ENCODE results near the gene SLC39A7.

Gene SLC39A7

DNA sequence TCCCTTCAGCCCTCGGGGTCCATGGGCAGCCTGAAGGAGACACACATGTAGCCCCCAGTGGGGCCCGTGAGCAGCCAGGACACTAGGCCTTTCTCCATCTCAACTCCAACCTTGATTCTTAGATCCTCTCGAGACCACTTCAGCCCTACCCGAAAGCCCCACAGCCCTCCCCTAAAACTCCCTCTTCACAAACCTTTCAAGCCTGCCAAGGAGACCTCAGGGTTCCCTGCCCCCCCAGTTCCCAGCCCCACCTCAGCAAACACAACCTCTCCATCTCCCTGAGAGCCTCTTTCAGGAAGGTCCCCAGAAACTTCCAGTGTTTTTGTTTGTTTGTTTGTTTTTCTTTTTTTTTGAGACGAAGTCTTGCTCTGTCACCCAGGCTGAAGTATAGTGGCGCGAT, 19.5 kb upstream of the SLC39A7 start:
- Histone ChIP-seq H3K9ac (ENCODE audit: low read length) (no peak overlapping the region), H3K4me3 (ENCODE audit: low read depth, low read length) (no peak overlapping the region), H3K79me2 (ENCODE audit: control insufficient read depth, insufficient read depth, low read length, poor library complexity) (no peaks in the 10 kb centered on the region), H3K14ac (ENCODE audit: low read length) (no peak overlapping the region), H4K12ac (ENCODE audit: low read depth, low read length) (no peak overlapping the region), H3K9me3 (ENCODE audit: insufficient read depth, low read depth, low read length) (no peaks in the 10 kb centered on the region), H3K4me1 (ENCODE audit: control insufficient read depth in 1 of 2, insufficient read depth in 2 of 2, low read length in 2 of 2) (no peaks in the 10 kb centered on the region), H2BK120ac (ENCODE audit: insufficient read depth, low read length, poor library complexity) (no peak overlapping the region), H3K27ac (ENCODE audit: low read depth, low read length) (no peak overlapping the region), H3K36me3 (ENCODE audit: control insufficient read depth in 1 of 2, insufficient read depth in 2 of 2, low read length in 2 of 2) (no peaks in the 10 kb centered on the region), H2AFZ (ENCODE audit: insufficient read depth, low read length, poor library complexity) (no peak overlapping the region), H2BK5ac (ENCODE audit: low read depth, low read length, poor library complexity) (no peak overlapping the region), H2BK12ac (ENCODE audit: low read length) (no peak overlapping the region), H3K4me2 (ENCODE audit: low read length) (no peak overlapping the region), H3K23ac (ENCODE audit: low read length) (no peak overlapping the region), H3K27me3 (ENCODE audit: insufficient read depth, low read length) (no peaks in the 10 kb centered on the region), H3K18ac (ENCODE audit: low read length) (no peak overlapping the region), H4K91ac (ENCODE audit: low read depth, low read length) (no peak overlapping the region), H3K4ac (ENCODE audit: low read depth, low read length) (no peak overlapping the region), H3K79me1 (ENCODE audit: low read length) (no peaks in the 10 kb centered on the region), H4K8ac (ENCODE audit: low read depth, low read length) (no peak overlapping the region), H2AK5ac (ENCODE audit: low read length) (no peak overlapping the region)
- WGBS (ENCODE audit: extremely low coverage, insufficient coverage, insufficient read length) = no CpG with 5 or more reads among the region's 7 CpGs
- DNase-seq = no peak

DNA sequence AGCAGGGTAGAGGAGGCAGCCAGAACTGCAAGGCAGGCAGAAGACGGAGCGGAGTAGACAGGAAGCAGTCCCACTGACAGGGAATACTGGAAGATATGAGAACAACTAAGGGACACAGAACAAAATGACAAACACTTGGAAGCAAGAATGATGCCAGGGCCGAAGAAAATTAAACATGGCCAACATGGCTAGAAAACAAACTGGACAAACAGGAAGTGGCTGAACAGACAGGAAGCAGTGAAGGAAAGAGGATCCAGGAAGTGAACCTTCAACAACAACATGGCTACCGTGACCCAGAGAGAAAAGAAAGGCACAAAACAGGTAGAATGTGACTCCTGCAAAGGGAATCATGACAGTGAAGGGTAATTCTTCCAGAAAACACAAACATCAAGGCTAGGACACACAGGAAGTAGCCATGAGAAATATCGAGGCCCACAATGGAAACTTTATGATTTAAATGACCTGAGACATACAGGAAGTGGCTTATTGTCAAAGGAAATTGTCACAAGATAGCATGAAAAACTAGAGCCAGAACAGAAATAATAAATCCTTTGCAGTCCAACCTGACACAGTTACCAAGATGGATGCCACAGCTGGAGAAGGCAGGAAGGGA, 17.5 kb upstream of the SLC39A7 start:
- Histone ChIP-seq H3K27me3 (ENCODE audit: insufficient read depth, low read length) (no peaks in the 10 kb centered on the region), H2BK12ac (ENCODE audit: low read length) (no peak overlapping the region), H3K79me1 (ENCODE audit: low read length) (no peaks in the 10 kb centered on the region), H2BK5ac (ENCODE audit: low read depth, low read length, poor library complexity) (no peak overlapping the region), H3K4me1 (ENCODE audit: control insufficient read depth in 1 of 2, insufficient read depth in 2 of 2, low read length in 2 of 2) (no peaks in the 10 kb centered on the region), H3K14ac (ENCODE audit: low read length) (no peak overlapping the region), H3K4ac (ENCODE audit: low read depth, low read length) (no peak overlapping the region), H2AK5ac (ENCODE audit: low read length) (no peak overlapping the region), H3K27ac (ENCODE audit: low read depth, low read length) (no peak overlapping the region), H2BK120ac (ENCODE audit: insufficient read depth, low read length, poor library complexity) (no peak overlapping the region), H4K8ac (ENCODE audit: low read depth, low read length) (peak overlapping the region; percentile 76), H4K91ac (ENCODE audit: low read depth, low read length) (no peak overlapping the region), H4K12ac (ENCODE audit: low read depth, low read length) (no peak overlapping the region), H3K4me3 (ENCODE audit: low read depth, low read length) (no peak overlapping the region), H3K4me2 (ENCODE audit: low read length) (no peak overlapping the region), H3K36me3 (ENCODE audit: control insufficient read depth in 1 of 2, insufficient read depth in 2 of 2, low read length in 2 of 2) (no peaks in the 10 kb centered on the region), H3K79me2 (ENCODE audit: control insufficient read depth, insufficient read depth, low read length, poor library complexity) (no peaks in the 10 kb centered on the region), H3K23ac (ENCODE audit: low read length) (no peak overlapping the region), H3K9me3 (ENCODE audit: insufficient read depth, low read depth, low read length) (no peaks in the 10 kb centered on the region), H2AFZ (ENCODE audit: insufficient read depth, low read length, poor library complexity) (peak overlapping the region; percentile 63), H3K9ac (ENCODE audit: low read length) (no peak overlapping the region), H3K18ac (ENCODE audit: low read length) (no peak overlapping the region)
- DNase-seq = no peak
- WGBS (ENCODE audit: extremely low coverage, insufficient coverage, insufficient read length) = no CpG with 5 or more reads among the region's 5 CpGs

DNA sequence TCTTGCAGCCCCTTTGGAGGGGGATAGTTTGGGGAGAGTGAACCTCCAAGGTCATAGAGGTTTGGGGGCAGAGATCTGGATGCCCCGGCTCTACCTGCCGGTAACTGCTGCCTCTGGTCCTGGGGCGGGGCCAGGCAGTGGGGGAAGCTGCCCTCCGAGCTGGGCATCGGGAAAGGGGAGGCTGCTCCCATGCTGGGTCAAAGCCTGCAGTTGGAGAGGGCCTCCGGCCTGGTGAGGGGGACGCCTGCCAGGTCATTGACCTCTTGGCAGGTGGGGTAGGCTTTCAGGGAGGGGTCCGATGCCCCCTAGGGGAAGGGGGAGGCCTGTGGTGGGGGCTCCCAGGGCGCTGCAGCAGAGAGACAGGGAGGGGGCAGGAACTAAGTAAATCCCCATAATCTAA, 15.5 kb upstream of the SLC39A7 start:
- Histone ChIP-seq H3K4me3 (ENCODE audit: low read depth, low read length) (no peak overlapping the region), H4K91ac (ENCODE audit: low read depth, low read length) (no peak overlapping the region), H3K27ac (ENCODE audit: low read depth, low read length) (no peak overlapping the region), H3K9me3 (ENCODE audit: insufficient read depth, low read depth, low read length) (no peaks in the 10 kb centered on the region), H3K9ac (ENCODE audit: low read length) (no peak overlapping the region), H3K14ac (ENCODE audit: low read length) (no peak overlapping the region), H3K4me2 (ENCODE audit: low read length) (no peak overlapping the region), H3K23ac (ENCODE audit: low read length) (no peak overlapping the region), H2AK5ac (ENCODE audit: low read length) (no peak overlapping the region), H3K4me1 (ENCODE audit: control insufficient read depth in 1 of 2, insufficient read depth in 2 of 2, low read length in 2 of 2) (no peaks in the 10 kb centered on the region), H4K8ac (ENCODE audit: low read depth, low read length) (no peak overlapping the region), H4K12ac (ENCODE audit: low read depth, low read length) (no peak overlapping the region), H3K79me2 (ENCODE audit: control insufficient read depth, insufficient read depth, low read length, poor library complexity) (no peaks in the 10 kb centered on the region), H3K79me1 (ENCODE audit: low read length) (no peaks in the 10 kb centered on the region), H3K27me3 (ENCODE audit: insufficient read depth, low read length) (peaks cover 2% of the 10 kb centered on the region), H2BK120ac (ENCODE audit: insufficient read depth, low read length, poor library complexity) (no peak overlapping the region), H2BK5ac (ENCODE audit: low read depth, low read length, poor library complexity) (no peak overlapping the region), H2AFZ (ENCODE audit: insufficient read depth, low read length, poor library complexity) (no peak overlapping the region), H3K36me3 (ENCODE audit: control insufficient read depth in 1 of 2, insufficient read depth in 2 of 2, low read length in 2 of 2) (no peaks in the 10 kb centered on the region), H2BK12ac (ENCODE audit: low read length) (no peak overlapping the region), H3K18ac (ENCODE audit: low read length) (no peak overlapping the region), H3K4ac (ENCODE audit: low read depth, low read length) (no peak overlapping the region)
- DNase-seq = no peak
- no CpG with 5 or more reads among the region's 9 CpGs for WGBS (ENCODE audit: extremely low coverage, insufficient coverage, insufficient read length)

GRCh38 chr6:33185654-33186187, 14.9 kb upstream of the SLC39A7 start:
- Histone ChIP-seq H4K8ac (ENCODE audit: low read depth, low read length) (no peak overlapping the region), H3K79me1 (ENCODE audit: low read length) (no peaks in the 10 kb centered on the region), H2BK5ac (ENCODE audit: low read depth, low read length, poor library complexity) (no peak overlapping the region), H3K23ac (ENCODE audit: low read length) (no peak overlapping the region), H3K36me3 (ENCODE audit: control insufficient read depth in 1 of 2, insufficient read depth in 2 of 2, low read length in 2 of 2) (no peaks in the 10 kb centered on the region), H3K4ac (ENCODE audit: low read depth, low read length) (no peak overlapping the region), H4K91ac (ENCODE audit: low read depth, low read length) (no peak overlapping the region), H3K79me2 (ENCODE audit: control insufficient read depth, insufficient read depth, low read length, poor library complexity) (no peaks in the 10 kb centered on the region), H3K4me1 (ENCODE audit: control insufficient read depth in 1 of 2, insufficient read depth in 2 of 2, low read length in 2 of 2) (no peaks in the 10 kb centered on the region), H3K4me3 (ENCODE audit: low read depth, low read length) (no peak overlapping the region), H3K14ac (ENCODE audit: low read length) (no peak overlapping the region), H2BK120ac (ENCODE audit: insufficient read depth, low read length, poor library complexity) (no peak overlapping the region), H2AFZ (ENCODE audit: insufficient read depth, low read length, poor library complexity) (no peak overlapping the region), H3K27me3 (ENCODE audit: insufficient read depth, low read length) (peaks cover 2% of the 10 kb centered on the region), H3K4me2 (ENCODE audit: low read length) (no peak overlapping the region), H4K12ac (ENCODE audit: low read depth, low read length) (no peak overlapping the region), H2BK12ac (ENCODE audit: low read length) (no peak overlapping the region), H3K27ac (ENCODE audit: low read depth, low read length) (no peak overlapping the region), H3K9me3 (ENCODE audit: insufficient read depth, low read depth, low read length) (no peaks in the 10 kb centered on the region), H2AK5ac (ENCODE audit: low read length) (no peak overlapping the region), H3K18ac (ENCODE audit: low read length) (no peak overlapping the region), H3K9ac (ENCODE audit: low read length) (no peak overlapping the region)
- no peak for DNase-seq
- WGBS (ENCODE audit: extremely low coverage, insufficient coverage, insufficient read length) = 100% methylated on average over 2 of the region's 4 CpGs

Measured in trophoblast cell (in vitro differentiated cells and primary cell).